ENCODE results near the gene C14orf180.

The C14orf180 gene

DNA sequence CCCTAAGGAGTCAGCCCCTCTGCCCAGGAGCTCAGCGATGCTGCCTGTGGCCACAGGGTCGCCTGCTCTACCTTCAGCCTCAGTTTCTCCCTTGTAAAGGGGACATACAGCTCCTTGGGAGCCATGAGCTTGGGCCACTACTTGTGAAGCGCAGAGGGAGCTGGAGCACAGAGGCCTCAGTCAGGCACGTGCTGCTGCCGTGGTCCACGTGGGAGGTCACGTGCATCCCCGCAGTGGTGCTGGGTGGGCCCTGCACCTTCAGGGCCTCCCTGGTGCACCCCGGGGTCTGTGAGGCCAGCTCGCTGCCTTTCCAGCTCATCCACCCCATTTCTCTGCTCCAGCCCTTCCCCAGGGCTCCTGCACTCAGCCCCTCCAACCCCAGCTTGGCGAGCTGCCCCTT, 10.9 kb upstream of the C14orf180 start:
- Mint-ChIP-seq H3K27ac (no peak overlapping the region), H3K27me3 (ENCODE audit: low read depth, poor library complexity) (peaks cover 22% of the 10 kb centered on the region), H3K9me3 (no peaks in the 10 kb centered on the region), H3K4me3 (no peak overlapping the region), H3K4me1 (peaks cover 71% of the 10 kb centered on the region), H3K36me3 (ENCODE audit: low read depth) (no peaks in the 10 kb centered on the region)
- no peak for DNase-seq
- TF ChIP-seq, protein P1, sequence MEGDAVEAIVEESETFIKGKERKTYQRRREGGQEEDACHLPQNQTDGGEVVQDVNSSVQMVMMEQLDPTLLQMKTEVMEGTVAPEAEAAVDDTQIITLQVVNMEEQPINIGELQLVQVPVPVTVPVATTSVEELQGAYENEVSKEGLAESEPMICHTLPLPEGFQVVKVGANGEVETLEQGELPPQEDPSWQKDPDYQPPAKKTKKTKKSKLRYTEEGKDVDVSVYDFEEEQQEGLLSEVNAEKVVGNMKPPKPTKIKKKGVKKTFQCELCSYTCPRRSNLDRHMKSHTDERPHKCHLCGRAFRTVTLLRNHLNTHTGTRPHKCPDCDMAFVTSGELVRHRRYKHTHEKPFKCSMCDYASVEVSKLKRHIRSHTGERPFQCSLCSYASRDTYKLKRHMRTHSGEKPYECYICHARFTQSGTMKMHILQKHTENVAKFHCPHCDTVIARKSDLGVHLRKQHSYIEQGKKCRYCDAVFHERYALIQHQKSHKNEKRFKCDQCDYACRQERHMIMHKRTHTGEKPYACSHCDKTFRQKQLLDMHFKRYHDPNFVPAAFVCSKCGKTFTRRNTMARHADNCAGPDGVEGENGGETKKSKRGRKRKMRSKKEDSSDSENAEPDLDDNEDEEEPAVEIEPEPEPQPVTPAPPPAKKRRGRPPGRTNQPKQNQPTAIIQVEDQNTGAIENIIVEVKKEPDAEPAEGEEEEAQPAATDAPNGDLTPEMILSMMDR (IDR thresholded peaks at IDR 0.05), result no peak

DNA sequence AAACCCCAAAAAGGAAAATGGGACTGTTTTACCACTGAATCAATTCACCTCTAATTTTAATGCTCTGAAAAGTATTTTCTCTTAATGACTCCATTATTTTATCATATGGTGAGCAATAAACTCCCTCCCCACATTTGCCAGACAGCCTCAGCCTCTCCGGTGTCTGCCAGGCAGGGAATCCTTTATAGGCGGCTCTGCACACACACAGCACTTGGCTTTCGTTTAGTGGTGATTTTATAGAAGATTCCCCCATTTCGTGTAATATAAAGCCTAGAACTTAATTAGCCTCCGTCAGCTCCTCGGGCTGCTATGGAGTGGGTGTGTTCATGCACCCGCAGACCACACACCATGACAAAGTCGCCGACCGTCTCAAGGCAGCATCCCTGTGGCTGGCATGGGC, 10.1 kb upstream of the C14orf180 start:
- H3K4me1 Mint-ChIP-seq, result peaks cover 70% of the 10 kb centered on the region
- no peaks in the 10 kb centered on the region for H3K36me3 Mint-ChIP-seq (ENCODE audit: low read depth)
- no peak overlapping the region for H3K27ac Mint-ChIP-seq
- H3K4me3 Mint-ChIP-seq, result no peak overlapping the region
- H3K9me3 Mint-ChIP-seq, result no peaks in the 10 kb centered on the region
- no peak for DNase-seq
- TF ChIP-seq, protein P1 (IDR thresholded peaks at IDR 0.05), result no peak
- H3K27me3 Mint-ChIP-seq (ENCODE audit: low read depth, poor library complexity), result peaks cover 22% of the 10 kb centered on the region

DNA sequence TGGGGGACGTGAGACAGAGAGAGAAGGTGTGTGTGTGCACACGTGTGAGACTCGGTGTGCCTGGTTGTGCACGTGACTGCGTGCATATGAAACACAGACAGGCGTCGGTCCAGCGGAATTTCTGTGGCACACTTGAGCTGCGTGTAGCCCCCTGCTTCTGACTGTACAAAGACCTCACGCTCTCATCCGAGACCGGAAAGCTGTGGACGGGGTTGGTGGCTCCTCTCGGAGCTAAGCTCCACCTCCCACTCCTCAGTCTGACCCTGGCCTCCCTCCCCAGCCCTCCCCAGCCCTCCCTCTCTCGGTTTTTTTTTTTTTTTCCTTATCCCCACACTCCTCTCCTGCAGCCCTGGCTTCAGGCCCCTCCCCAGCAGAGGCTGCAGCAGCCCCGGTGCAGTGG, 8.3 kb upstream of the C14orf180 start:
- TF ChIP-seq, protein P1 (IDR thresholded peaks at IDR 0.05), result no peak
- Mint-ChIP-seq H3K4me3 (no peak overlapping the region), H3K27me3 (ENCODE audit: low read depth, poor library complexity) (peaks cover 18% of the 10 kb centered on the region), H3K4me1 (peaks cover 75% of the 10 kb centered on the region), H3K36me3 (ENCODE audit: low read depth) (no peaks in the 10 kb centered on the region), H3K9me3 (no peaks in the 10 kb centered on the region), H3K27ac (peak overlapping the region; percentile 57)
- DNase-seq, result peak; percentile 57

DNA sequence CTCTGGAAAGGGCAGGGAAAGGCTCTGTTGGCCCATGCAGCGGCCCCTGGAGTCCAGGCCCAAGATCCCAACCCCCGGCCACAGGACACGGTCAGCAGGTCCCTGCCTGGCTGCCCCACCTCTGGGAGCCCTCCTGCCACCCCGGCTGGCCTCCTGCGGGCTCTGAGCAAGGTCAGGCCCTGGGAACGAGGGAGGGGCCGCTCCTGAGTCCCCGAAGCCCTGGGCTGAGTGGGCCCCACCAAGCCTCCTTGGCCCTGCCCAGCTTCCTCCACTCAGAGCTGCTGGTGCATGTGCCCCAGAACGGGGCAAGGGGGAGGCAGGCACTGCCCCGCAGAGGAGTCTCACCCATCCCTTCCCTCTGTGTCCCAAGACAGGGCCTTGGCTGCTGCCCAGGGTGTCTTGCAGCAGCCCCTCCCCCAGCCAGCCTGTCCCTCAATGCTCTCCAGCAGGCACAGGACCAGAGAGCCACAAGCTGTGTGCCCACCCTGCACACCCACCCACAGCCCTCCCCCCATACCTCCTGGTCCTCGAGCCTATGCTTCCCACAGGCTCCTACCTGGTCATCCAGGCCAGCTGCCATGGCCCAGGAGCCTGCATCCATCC, 7.4 kb upstream of the C14orf180 start:
- Mint-ChIP-seq H3K36me3 (ENCODE audit: low read depth) (no peaks in the 10 kb centered on the region), H3K4me3 (no peak overlapping the region), H3K27me3 (ENCODE audit: low read depth, poor library complexity) (peaks cover 11% of the 10 kb centered on the region), H3K27ac (no peak overlapping the region), H3K9me3 (no peaks in the 10 kb centered on the region), H3K4me1 (peaks cover 76% of the 10 kb centered on the region)
- TF ChIP-seq, protein P1 (IDR thresholded peaks at IDR 0.05), result no peak
- DNase-seq, result no peak

DNA sequence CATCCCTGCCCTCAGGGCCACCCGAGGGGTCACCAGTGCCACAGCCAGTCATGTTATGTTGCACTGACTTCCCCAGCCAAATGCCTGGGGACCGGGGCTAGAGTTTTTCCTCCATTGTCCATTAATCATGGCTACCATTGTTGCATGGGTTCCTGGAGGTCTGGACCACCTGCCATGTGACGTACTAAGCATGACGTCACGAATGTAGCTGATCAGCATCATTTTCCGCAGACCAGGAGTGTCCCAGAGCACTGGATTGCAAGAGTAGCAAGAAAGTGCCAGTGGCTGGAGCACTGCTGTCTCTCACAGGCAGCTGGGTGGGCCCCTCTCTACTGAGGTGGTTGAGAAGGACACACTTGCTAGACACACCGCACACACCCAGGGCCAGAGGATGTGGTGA, 6.9 kb upstream of the C14orf180 start:
- peaks cover 77% of the 10 kb centered on the region for H3K4me1 Mint-ChIP-seq
- peaks cover 7% of the 10 kb centered on the region for H3K27me3 Mint-ChIP-seq (ENCODE audit: low read depth, poor library complexity)
- no peaks in the 10 kb centered on the region for H3K36me3 Mint-ChIP-seq (ENCODE audit: low read depth)
- no peak overlapping the region for H3K27ac Mint-ChIP-seq
- no peaks in the 10 kb centered on the region for H3K9me3 Mint-ChIP-seq
- no peak for DNase-seq
- TF ChIP-seq, protein P1 (IDR thresholded peaks at IDR 0.05), result no peak
- no peak overlapping the region for H3K4me3 Mint-ChIP-seq

DNA sequence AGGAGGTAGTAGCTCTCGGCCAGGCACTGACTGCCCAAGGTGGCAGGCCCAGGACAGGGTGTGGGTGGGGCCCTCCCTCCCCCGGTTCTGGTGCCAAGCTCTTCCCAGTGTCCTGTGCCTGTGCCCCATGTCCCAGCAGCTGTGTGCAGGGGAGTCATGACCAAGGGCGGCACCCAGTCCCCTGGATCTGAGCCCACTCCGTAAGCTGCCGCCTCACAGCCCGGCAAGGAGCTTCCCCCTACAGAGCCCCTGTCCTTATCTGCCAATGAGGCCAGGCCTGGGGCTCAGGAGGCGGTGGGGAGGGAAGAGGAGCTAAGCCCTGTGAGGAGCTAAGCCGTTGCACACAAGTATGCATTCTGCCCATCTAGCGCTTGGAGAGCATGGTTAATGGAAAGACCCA, 5.6 kb upstream of the C14orf180 start:
- H3K9me3 Mint-ChIP-seq, result no peaks in the 10 kb centered on the region
- no peak for DNase-seq

More for the DNA sequence above, 5.6 kb upstream of the C14orf180 start:
- Mint-ChIP-seq H3K4me3 (peak overlapping the region; percentile 51), H3K27me3 (ENCODE audit: low read depth, poor library complexity) (peaks cover 7% of the 10 kb centered on the region), H3K36me3 (ENCODE audit: low read depth) (no peaks in the 10 kb centered on the region), H3K4me1 (peaks cover 89% of the 10 kb centered on the region), H3K27ac (peak overlapping the region; percentile 58)
- TF ChIP-seq, protein P1 (IDR thresholded peaks at IDR 0.05), result no peak

Measured in nephron progenitor cell (in vitro differentiated cells).